HUDEP-2 (cell line): ENCODE measurements around the gene DAB2.
"Not testable (repeated sequence)": the region's sequence is repeated elsewhere in the genome, so short reads cannot be mapped to it uniquely, and the experiment has no call there.

Experiments used
- DNase-seq, 76 experiments: peaks; one replicate each; lab custom pipeline; 2025; ENCODE audit not compliant: unreplicated experiment in 76 of 76; lab: John Stamatoyannopoulos, UW

The DAB2 gene

GRCh38 chr5:39353717-39354399 lies 70.9 kb downstream of the DAB2 start:
- no peak for DNase-seq

GRCh38 chr5:39352951-39353350 lies 71.8 kb downstream of the DAB2 start:
- no peak for DNase-seq

GRCh38 chr5:39352170-39352569 lies 72.6 kb downstream of the DAB2 start:
- no peak for DNase-seq

GRCh38 chr5:39349484-39349883 lies 75.3 kb downstream of the DAB2 start:
- DNase-seq, result no peak

- DNase-seq, result no peak
These were observed 82.3 kb downstream of the DAB2 start for GRCh38 chr5:39342460-39342859.

GRCh38 chr5:39341896-39342295 lies 82.9 kb downstream of the DAB2 start:
- no peak for DNase-seq

GRCh38 chr5:39340506-39340905 lies 84.3 kb downstream of the DAB2 start:
- DNase-seq, result no peak

- no peak for DNase-seq
These were observed 87.4 kb downstream of the DAB2 start for GRCh38 chr5:39337252-39337915.

GRCh38 chr5:39334296-39334695 lies 90.5 kb downstream of the DAB2 start:
- DNase-seq, result not testable (repeated sequence)

- no peak for DNase-seq
These were observed 91.7 kb downstream of the DAB2 start for GRCh38 chr5:39333104-39333503.

- no peak for DNase-seq
These were observed 92.9 kb downstream of the DAB2 start for GRCh38 chr5:39331861-39332381.

- DNase-seq, result no peak
These were observed 96.0 kb downstream of the DAB2 start for GRCh38 chr5:39328731-39329130.

- DNase-seq, result no peak
These were observed 101.2 kb downstream of the DAB2 start for GRCh38 chr5:39323542-39323941.
